GM21786 (cell line): ENCODE results near the gene SCAI.

Source experiments
- ATAC-seq: cut with Tn5 transposase; IDR thresholded peaks from one replicate; pipeline ENCODE4 v1.9.1; 2021; ENCODE audit not compliant: unreplicated experiment

The SCAI gene

DNA sequence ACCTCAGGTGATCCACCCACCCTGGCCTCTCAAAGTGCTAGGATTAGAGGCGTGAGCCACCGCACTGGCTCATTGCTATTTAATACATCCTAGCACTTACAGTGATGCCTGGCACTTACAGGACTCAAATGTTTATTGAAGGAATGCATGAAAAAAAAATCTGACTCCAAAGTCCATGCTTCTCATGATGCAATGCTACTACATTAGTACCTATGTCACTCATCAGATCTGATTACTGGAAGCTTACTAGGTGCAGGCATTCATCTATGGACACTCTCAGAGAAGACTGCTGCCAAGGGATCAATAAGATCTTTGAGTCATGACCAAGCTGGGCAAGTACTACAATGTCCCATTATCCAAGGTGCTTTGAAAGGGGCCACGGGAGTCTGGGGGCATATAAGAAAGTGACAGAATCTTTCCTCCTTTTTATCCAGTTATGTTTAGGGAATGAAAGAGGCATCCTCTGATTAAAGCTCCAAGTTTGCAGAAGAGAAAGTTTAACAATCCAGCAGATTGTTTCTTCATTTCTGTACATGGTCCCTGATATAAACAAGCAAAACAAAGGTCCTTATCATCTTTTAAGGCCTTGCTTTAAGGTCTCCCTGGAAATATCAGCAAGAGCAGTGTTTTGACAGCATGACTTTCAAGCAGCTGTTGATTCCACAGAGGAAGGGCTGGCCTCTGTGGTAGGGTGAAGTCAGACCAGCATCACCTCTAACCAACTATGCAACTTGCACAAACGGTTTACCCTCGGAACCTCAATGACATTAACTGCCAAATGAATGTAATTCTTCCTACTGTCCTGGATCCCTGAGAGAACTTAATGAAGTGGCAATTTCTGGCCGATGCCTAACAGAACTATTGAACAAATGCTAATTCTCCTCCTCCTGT, 245.5 kb downstream of the SCAI start:
- no peak for ATAC-seq

DNA sequence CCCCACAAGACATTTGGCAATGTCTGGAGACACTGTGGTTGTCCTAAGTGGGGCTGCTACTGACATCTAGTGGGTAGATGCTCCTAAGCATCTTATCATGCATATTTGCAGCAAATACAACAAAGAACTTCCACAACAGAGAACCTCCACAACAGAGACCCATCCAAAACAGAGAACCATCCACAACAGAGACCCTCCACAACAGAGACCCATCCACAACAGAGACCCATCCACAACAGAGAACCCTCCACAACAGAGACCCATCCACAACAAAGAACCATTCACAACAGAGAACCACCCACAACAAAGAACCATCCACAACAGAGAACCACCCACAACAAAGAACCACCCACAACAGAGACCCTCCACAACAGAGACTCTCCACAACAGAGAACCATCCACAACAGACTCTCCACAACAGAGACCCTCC, 248.6 kb downstream of the SCAI start:
- ATAC-seq, result no peak

DNA sequence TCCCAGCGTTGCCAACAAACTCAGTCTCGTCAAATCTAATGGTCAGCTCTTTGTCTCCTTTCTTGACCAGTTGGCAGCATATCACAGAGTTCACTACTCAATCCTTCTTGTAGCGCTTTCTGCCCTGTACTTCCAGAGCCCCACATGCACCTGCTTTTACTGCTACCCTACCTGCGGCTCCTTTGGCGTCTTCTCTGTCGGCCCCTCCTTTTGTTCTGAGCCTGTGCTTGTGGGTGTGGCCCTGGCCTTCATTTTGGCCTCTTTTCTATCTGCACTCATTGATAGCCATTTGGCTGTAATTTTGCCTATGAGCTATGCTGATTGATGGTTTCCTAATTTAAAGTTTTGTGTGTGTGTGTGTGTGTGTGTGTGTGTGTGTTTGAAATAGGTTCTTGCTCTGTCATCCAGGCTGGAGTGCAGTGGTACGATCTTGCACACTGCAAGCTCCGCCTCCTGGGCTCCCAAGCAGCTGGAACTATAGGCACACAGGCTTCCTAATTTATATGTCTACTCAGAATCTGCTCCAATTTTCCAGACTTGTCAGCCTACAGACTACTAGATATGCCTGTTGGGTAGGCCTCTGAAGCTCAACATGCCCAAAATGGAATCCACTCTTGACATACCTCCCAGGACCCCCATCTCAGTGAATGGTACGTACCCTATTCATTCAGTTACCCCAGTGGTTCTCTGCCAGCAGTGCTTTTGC, 249.1 kb downstream of the SCAI start:
- ATAC-seq, result no peak
